NCI-H526 treated with DMSO at 0.1 percent for 48 hours (cell line): ENCODE measurements around the gene DIP2C.
A peak's percentile ranks its signal among the peaks of the same experiment; 100 is the strongest.
"Not testable (repeated sequence)": the region's sequence is repeated elsewhere in the genome, so short reads cannot be mapped to it uniquely, and the experiment has no call there.

Experiments used
- DNase-seq: peaks from one replicate; lab custom pipeline; 2025; lab: John Stamatoyannopoulos, UW

Gene DIP2C

GRCh38 chr10:689452-690371 lies at the start of gene DIP2C:
Gene DIP2C, minus strand, starts transcription at chr10:689668. Its CDS starts 90 bp downstream, at chr10:689578.
- peak; percentile 23 for DNase-seq

GRCh38 chr10:734481-734880 lies 45.0 kb upstream of the DIP2C start:
- DNase-seq, result no peak

GRCh38 chr10:733086-733485 lies 43.6 kb upstream of the DIP2C start:
- DNase-seq, result no peak

GRCh38 chr10:729213-729612 lies 39.7 kb upstream of the DIP2C start:
- no peak for DNase-seq

GRCh38 chr10:728603-729002 lies 39.1 kb upstream of the DIP2C start:
- no peak for DNase-seq

- no peak for DNase-seq
These were observed 37.8 kb upstream of the DIP2C start for GRCh38 chr10:727162-727790.

GRCh38 chr10:725786-726185 lies 36.3 kb upstream of the DIP2C start:
- DNase-seq, result no peak

- no peak for DNase-seq
These were observed 35.8 kb upstream of the DIP2C start for GRCh38 chr10:725302-725701.

GRCh38 chr10:723973-724372 lies 34.5 kb upstream of the DIP2C start:
- no peak for DNase-seq

- DNase-seq, result no peak
These were observed 33.0 kb upstream of the DIP2C start for GRCh38 chr10:722281-723060.

- no peak for DNase-seq
These were observed 28.8 kb upstream of the DIP2C start for GRCh38 chr10:718143-718700.

GRCh38 chr10:717458-717857 lies 28.0 kb upstream of the DIP2C start:
- DNase-seq, result no peak

- DNase-seq, result no peak
These were observed 27.4 kb upstream of the DIP2C start for GRCh38 chr10:716821-717220.

GRCh38 chr10:714214-714613 lies 24.7 kb upstream of the DIP2C start:
- DNase-seq, result no peak

GRCh38 chr10:712575-712974 lies 23.1 kb upstream of the DIP2C start:
- DNase-seq, result no peak

GRCh38 chr10:712089-712488 lies 22.6 kb upstream of the DIP2C start:
- DNase-seq, result no peak

GRCh38 chr10:707861-708260 lies 18.4 kb upstream of the DIP2C start:
- DNase-seq, result no peak

- no peak for DNase-seq
These were observed 18.0 kb upstream of the DIP2C start for GRCh38 chr10:707456-707855.

GRCh38 chr10:703118-703517 lies 13.7 kb upstream of the DIP2C start:
- no peak for DNase-seq

- DNase-seq, result not testable (repeated sequence)
These were observed 10.7 kb upstream of the DIP2C start for GRCh38 chr10:700183-700582.

GRCh38 chr10:697097-697875 lies 7.8 kb upstream of the DIP2C start:
- no peak for DNase-seq

GRCh38 chr10:695396-695795 lies 5.9 kb upstream of the DIP2C start:
- no peak for DNase-seq
